Activated T-cell treated with anti-CD3 and anti-CD28 coated beads for 48 hours (primary cell): ENCODE measurements around the gene COG4.

Experiments
- DNase-seq: peaks from one replicate; pipeline ENCODE4 v3.0.0-alpha.2; 2020; ENCODE audit warnings: low read depth

COG4 gene

GRCh38 chr16:70527315-70527996 lies 4.1 kb upstream of the COG4 start:
- DNase-seq, result no peak

- no peak for DNase-seq
Observed at GRCh38 chr16:70526403-70526802, 3.0 kb upstream of the COG4 start.

GRCh38 chr16:70524399-70524825 lies 1.1 kb upstream of the COG4 start:
- peak; percentile 6 for DNase-seq

GRCh38 chr16:70523743-70524398 lies 517 bp upstream of the COG4 start, which contains the start of gene SF3B3:
Gene SF3B3 (plus strand): TSS chr16:70523816. CDS start chr16:70526657, 2,841 bp downstream.
- DNase-seq, result peak; percentile 55

DNA sequence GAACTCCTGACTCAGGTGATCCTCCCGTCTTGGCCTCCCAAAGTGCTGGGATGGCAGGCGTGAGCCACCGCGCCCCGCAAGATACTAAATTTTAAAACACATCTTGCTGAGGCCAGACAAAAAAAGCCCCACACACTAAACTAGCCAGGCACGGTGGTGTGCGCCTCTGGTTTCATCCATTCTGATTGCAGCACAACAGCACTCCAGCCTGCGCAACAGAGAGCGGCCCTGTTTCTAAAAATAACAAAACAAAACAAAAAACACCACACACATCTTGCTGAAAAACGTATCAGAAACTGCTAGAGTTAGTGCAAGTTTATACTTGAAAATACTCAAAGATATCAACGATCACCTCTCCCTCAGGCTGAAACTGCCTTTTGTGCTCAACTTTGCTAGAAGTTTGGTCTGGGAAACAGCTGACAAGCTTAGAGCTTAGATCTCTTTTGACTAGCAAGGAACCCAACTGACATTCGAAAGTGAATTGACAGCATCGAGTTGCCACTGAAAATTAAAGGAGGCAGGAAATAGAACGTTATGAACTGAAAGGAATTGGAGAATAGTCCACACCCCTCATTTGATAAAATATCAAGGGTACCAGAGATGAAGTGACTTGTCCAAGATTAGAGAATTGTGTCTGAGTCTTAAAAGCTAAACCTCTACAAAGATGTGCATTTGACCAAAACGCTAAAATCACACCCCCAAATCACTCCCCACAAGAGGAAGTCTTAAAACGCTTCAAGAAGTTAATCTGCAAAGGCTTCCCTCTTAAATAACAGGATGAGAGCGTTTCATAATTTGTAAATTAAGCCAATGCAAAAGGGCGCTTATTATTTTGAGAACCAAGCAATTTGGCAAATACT lies 908 bp downstream of the COG4 start:
- no peak for DNase-seq

GRCh38 chr16:70520612-70521297 lies 2.6 kb downstream of the COG4 start:
- no peak for DNase-seq

DNA sequence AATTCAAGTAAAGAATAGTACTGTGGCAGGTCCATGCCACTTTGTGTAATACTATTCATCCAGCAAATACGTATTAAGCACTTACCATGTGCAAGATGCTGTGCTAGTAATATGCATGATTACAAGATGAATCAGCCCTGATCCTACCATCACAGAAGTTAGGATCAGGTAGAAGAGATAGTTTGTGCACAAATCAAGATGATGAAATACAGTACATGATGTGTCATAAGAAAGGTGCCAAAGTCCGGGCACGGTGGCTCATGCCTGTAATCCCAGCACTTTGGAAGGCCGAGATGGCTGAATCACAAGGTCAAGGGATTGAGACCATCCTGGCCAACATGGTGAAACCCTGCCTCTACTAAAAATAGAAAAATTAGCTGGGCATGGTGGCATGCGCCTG lies 10.9 kb downstream of the COG4 start:
- no peak for DNase-seq

- no peak for DNase-seq
Observed at GRCh38 chr16:70511833-70512232, 11.5 kb downstream of the COG4 start.

DNA sequence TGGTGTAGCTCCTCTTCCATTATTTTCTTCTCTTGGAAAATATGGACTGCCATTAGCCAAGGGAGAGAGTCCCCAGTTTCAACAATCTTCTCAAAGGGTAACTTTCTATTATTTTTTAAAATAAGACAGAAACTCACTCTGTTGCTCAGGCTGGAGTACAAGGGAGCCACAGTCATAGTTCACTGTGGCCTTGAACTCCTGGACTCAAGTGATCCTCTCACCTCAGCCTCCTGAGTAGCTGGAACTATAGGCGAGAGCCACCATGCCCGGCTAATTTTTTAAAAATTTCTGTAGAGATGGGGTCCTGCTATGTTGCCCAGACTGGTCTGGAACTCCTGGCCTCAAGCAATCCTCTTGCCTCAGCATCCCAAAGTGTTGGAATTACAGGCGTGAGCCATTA lies 13.1 kb downstream of the COG4 start:
- no peak for DNase-seq

DNA sequence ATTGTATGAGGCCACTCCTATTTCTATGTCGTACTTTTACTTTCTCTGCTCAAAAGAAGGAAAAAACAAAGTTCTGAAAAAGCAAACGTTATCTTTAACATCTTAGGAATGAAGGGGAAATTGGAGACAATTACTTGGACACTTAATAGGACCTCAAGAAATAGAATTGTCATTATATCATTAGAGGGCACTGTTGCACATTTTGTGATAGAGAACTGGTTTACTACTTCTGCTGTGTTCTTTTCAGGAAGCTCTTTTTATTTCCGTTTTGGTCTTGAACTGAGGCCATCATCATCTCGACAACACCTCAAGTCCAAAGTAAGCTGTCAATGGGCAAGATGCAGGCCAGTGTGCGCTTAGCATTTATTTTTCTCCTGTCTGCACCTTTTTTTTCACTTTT lies 14.6 kb downstream of the COG4 start:
- no peak for DNase-seq

- DNase-seq, result no peak
Observed at GRCh38 chr16:70496513-70496912, 26.8 kb downstream of the COG4 start.

DNA sequence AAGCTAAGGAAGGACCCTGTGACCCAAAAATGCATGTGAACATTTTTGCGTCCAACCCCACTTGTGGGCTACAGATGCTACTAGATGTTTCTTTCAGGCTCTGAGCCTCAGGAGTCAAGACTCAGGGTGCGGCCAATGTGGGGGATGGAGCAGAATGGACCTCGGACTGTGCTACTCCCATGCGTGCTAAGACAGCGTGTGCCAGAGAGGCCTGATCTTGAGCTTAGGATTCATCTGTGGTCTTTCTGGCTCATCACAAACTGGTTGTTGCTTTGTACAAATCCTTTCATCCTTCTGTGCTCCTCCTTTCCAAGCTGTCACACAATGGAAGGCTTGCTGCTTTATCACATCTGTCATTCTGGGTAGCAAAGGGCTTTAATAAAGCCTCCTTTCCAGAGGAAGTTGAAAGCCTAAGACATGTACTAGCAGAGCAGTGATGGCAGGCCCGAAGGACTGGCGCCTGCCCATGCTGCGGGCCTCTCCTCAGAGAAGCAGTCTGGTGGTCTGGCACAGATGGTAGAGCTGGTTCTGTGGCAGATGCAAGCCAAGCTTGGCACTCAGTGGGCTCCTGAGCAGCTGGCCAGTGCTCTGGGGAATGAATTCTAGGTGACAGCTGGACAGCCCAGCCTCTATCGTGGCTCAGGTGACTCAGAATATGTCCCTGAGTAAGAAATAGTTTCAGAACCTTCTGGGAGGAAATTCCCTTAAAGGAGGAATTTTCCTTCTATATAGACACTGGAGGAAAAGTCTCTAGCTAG lies 27.8 kb downstream of the COG4 start:
- no peak for DNase-seq

DNA sequence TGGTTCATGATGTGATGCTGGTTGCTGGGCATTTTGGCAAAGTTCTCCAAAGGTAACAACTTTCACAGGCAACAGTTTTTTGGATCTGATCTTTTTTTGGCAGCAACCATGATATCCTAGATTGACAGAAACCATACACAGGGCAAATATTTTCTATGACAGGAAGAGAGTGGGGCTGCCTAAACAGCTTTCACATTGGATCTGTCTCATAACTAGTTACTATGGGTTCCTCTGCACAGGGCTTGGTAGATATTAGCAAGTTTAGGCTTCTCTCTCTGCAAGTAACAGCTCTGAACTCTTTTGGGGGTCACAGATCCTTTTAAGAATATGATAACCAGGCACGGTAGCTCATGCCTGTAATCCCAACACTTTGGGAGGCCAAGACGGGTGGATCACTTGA lies 28.6 kb downstream of the COG4 start:
- no peak for DNase-seq

DNA sequence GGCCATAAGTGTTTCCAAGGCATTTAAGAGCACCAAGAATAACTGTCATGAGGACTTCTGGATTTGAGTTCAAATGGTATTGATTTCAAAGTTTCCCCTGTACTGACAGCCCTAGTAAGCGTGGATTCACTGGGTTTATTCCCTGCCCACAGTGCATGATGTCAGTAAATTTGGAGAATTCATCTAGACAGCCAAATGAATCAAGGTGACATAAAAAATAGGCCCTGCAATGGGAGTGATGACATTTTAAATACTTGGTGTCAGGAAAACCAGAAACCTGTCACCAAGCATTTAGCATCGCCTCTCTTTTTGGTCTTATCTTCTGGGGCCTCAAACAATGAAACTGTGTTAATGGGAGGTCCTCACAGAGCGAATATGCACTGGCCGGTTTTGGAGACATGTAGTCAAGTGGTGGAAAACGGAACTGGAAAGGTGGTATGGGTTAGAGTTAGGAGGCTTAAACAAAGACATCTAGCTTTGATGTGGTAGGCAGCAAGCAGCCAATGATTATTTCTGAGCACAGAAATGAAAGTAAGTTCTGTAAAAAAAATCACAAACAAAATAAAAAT lies 29.1 kb downstream of the COG4 start:
- DNase-seq, result no peak

GRCh38 chr16:70493802-70494201 lies 29.6 kb downstream of the COG4 start:
- no peak for DNase-seq

GRCh38 chr16:70490261-70490660 lies 33.1 kb downstream of the COG4 start:
- no peak for DNase-seq

GRCh38 chr16:70484867-70485266 lies 38.5 kb downstream of the COG4 start:
- no peak for DNase-seq

DNA sequence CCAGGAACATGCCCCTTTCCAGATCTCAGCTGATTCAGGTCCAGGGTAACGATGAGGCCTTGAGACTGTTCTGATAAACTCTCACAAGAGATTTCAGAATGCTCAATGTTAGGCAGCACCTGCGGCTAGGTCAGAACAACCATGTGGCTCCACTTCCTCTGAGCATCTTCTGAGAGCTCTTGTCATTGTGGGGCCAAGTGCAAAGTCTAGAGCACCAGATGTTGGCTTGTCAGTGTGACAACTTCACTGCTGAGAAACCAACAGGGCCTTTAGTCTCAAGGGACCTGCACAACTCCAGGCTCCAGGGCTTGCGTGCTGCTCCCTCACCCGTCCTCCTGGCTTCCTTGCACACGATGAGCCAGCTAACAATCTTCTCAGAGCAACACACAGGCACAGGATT lies 39.9 kb downstream of the COG4 start:
- DNase-seq, result no peak

- DNase-seq, result no peak
Observed at GRCh38 chr16:70482624-70483023, 40.7 kb downstream of the COG4 start.

GRCh38 chr16:70481929-70482536 lies 41.3 kb downstream of the COG4 start:
- DNase-seq, result no peak
